ENCODE measurements around the gene EXO5. TPM values are rescaled to one million over a fixed set of nuclear protein-coding genes. Genes with fewer than 3 reads are reported as not detected.

EXO5 gene
- polyA plus RNA-seq, 2 of the 4 experiments (the other 2 are of a cell fraction): 5.7 to 7.0 TPM

- CTCF ChIA-PET: no interaction called here
Measured at GRCh38 chr1:40507973-40508372, 594 bp upstream of the EXO5 start.

GRCh38 chr1:40519517-40519916 lies 10.9 kb downstream of the EXO5 start:
- Histone ChIP-seq H3K4me3 (no peak overlapping the region), H3K9me3 (peaks cover 64% of the 10 kb centered on the region), H3K4me1 (no peaks in the 10 kb centered on the region), H3K4me2 (no peak overlapping the region), H3K27ac (no peak overlapping the region)
- ATAC-seq (no peak), FAIRE-seq (no peak), DNase-seq (ENCODE audit: low read depth in 1 of 2, low spot score in 1 of 2) (no peak)
- POLR2A ChIA-PET: no interaction called here
- CTCF ChIA-PET: no interaction called here
- WGBS (ENCODE audit: missing lambda C conversion rate): 60% methylated on average over 2 of the region's 2 CpGs
- TF ChIP-seq POLR2AphosphoS2 (conservative IDR thresholded peaks at IDR 0.05; ENCODE audit: low read length) (no peak), NFE2L2 (conservative IDR thresholded peaks at IDR 0.05; ENCODE audit: low read length) (no peak), REST (IDR thresholded peaks at IDR 0.05) (no peak), SREBF2 (IDR thresholded peaks at IDR 0.05) (no peak), JUNB (IDR thresholded peaks at IDR 0.05) (no peak), RCOR1 (IDR thresholded peaks at IDR 0.05; ENCODE audit: low read depth, low read length) (no peak), KDM1A (IDR thresholded peaks at IDR 0.05; ENCODE audit: low read depth) (no peak), HES2 (IDR thresholded peaks at IDR 0.05) (no peak), BHLHE40 (IDR thresholded peaks at IDR 0.05; ENCODE audit: low read depth, low read length) (no peak), CBX8 (IDR thresholded peaks at IDR 0.05) (no peak)

More at GRCh38 chr1:40507973-40508372, 594 bp upstream of the EXO5 start:
- no peaks in the 10 kb centered on the region for H3K4me1 ChIP-seq
- peak overlapping the region; percentile 77 for H3K4me2 ChIP-seq
- FAIRE-seq (no peak), ATAC-seq (no peak), DNase-seq (ENCODE audit: low read depth in 1 of 2, low spot score in 1 of 2) (no peak)
- POLR2A ChIA-PET: no interaction called here
- peak overlapping the region; percentile 76 for H3K4me3 ChIP-seq
- peak overlapping the region; percentile 71 to 91 for H3K27ac ChIP-seq
- peaks cover 57% of the 10 kb centered on the region for H3K9me3 ChIP-seq
- 76% methylated on average over 6 of the region's 6 CpGs for WGBS (ENCODE audit: missing lambda C conversion rate)
- TF ChIP-seq MYC (IDR thresholded peaks at IDR 0.05; ENCODE audit: borderline replicate concordance, low read length) (no peak), EHF (CRISPR knock-in tag; IDR thresholded peaks at IDR 0.05) (no peak), REST (IDR thresholded peaks at IDR 0.05) (no peak), HES2 (IDR thresholded peaks at IDR 0.05) (no peak), NR3C1 (IDR thresholded peaks at IDR 0.05) (no peak), E2F6 (IDR thresholded peaks at IDR 0.05; ENCODE audit: borderline replicate concordance, low read depth) (no peak), RAD21 (conservative IDR thresholded peaks at IDR 0.05 in 1 of 2, IDR thresholded peaks at IDR 0.05 in 1 of 2) (no peak), MAFK (IDR thresholded peaks at IDR 0.05; ENCODE audit: partially characterized antibody) (no peak), ELK1 (IDR thresholded peaks at IDR 0.05; ENCODE audit: low read depth, low read length) (no peak), ESRRA (IDR thresholded peaks at IDR 0.05; ENCODE audit: borderline replicate concordance, low read length) (no peak), HOXB5 (CRISPR knock-in tag; IDR thresholded peaks at IDR 0.05) (no peak), CBX8 (IDR thresholded peaks at IDR 0.05) (no peak), SMC3 (IDR thresholded peaks at IDR 0.05) (no peak), GATA3 (IDR thresholded peaks at IDR 0.05; ENCODE audit: borderline replicate concordance) (no peak), SREBF2 (IDR thresholded peaks at IDR 0.05) (no peak), RCOR1 (IDR thresholded peaks at IDR 0.05; ENCODE audit: low read depth, low read length) (no peak), FOSL2 (IDR thresholded peaks at IDR 0.05) (no peak), FOSL2 (CRISPR knock-in tag; IDR thresholded peaks at IDR 0.05) (no peak), HEYL (CRISPR knock-in tag; IDR thresholded peaks at IDR 0.05) (no peak), USF2 (IDR thresholded peaks at IDR 0.05) (no peak)
